ENCODE results near the gene RNF187.

GRCh38 chr1:228538831-228539230 is 51.6 kb downstream of the RNF187 start:
- TF ChIP-seq CREM (IDR thresholded peaks at IDR 0.05; ENCODE audit: low read depth) = no peak
- no peak for TF ChIP-seq SMC3 (IDR thresholded peaks at IDR 0.05; ENCODE audit: borderline replicate concordance, low read length)
- TF ChIP-seq STAT1 (conservative IDR thresholded peaks at IDR 0.05) = no peak
- TF ChIP-seq JUNB (IDR thresholded peaks at IDR 0.05) = no peak
- TF ChIP-seq EZH2 (IDR thresholded peaks at IDR 0.05; ENCODE audit: borderline replicate concordance, control insufficient read depth, low read depth, low read length) = no peak
- no peak for TF ChIP-seq CTCF (IDR thresholded peaks at IDR 0.05 in 2 of 3, conservative IDR thresholded peaks at IDR 0.05 in 1 of 3; ENCODE audit: control insufficient read depth in 2 of 3, extremely low read depth in 1 of 3, insufficient read depth in 1 of 3, low read depth in 3 of 3, low read length in 3 of 3)
- TF ChIP-seq MAX (IDR thresholded peaks at IDR 0.05; ENCODE audit: low read depth, low read length) = no peak
- TF ChIP-seq KDM1A (IDR thresholded peaks at IDR 0.05; ENCODE audit: borderline replicate concordance) = no peak
